22Rv1 (cell line): Measurements from ENCODE around the gene C1orf21.

Experiments
- ZFX ChIP-seq: fragments of 450-650 bp; IDR thresholded peaks from 2 replicates; pipeline ENCODE4 v1.6.1; 2017; ENCODE audit warnings: antibody characterized with exemption, borderline replicate concordance
- TF ChIP-seq, protein P1 (sequence below): fragments of 450-650 bp; IDR thresholded peaks from 2 replicates; pipeline ENCODE4 v1.5.1; 2017; ENCODE audit warnings: mild to moderate bottlenecking

DNA sequence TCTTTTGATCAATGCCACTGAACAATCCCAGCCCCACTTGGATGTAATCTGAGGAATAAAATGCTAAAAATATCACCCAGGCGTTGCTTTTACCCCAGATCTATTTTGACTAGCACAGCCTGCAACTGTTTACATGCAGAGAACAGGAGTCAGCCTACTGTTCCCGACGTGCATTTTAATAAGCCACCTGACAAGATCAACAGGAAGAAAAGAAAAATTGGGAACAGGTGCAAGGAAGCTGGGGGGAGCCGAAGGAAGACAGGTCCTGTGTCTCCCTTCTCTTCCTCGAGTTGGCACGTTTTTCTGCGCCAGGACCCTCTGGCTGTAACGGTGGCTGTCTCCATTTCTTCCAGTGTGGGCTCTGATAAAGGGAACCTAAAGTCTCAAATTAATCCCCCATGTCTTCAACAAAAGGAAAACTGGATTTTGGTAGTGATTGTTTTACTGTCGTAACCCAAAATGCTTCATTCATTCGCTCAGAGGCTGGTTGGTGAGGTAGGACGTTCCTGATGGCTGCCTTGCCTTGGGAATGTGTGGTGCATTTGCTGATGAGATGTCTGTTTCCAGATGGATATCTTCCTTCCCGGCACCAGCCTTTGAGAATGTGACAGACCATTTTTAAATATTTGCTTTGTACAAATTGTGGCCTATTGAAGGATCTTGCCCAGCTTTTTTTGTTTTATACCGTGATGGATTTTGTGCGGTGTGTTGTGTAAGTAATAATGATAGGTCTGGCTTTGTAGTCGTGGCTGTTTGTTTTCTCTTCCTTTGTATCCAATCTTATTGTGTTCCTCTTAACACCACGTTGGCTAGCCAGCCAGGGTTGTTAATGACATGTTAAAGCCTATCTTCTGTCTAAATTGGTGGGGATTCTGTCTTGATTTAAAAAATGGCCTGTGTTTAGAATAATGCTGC is 117.5 kb downstream of the C1orf21 start:
- TF ChIP-seq, protein P1, sequence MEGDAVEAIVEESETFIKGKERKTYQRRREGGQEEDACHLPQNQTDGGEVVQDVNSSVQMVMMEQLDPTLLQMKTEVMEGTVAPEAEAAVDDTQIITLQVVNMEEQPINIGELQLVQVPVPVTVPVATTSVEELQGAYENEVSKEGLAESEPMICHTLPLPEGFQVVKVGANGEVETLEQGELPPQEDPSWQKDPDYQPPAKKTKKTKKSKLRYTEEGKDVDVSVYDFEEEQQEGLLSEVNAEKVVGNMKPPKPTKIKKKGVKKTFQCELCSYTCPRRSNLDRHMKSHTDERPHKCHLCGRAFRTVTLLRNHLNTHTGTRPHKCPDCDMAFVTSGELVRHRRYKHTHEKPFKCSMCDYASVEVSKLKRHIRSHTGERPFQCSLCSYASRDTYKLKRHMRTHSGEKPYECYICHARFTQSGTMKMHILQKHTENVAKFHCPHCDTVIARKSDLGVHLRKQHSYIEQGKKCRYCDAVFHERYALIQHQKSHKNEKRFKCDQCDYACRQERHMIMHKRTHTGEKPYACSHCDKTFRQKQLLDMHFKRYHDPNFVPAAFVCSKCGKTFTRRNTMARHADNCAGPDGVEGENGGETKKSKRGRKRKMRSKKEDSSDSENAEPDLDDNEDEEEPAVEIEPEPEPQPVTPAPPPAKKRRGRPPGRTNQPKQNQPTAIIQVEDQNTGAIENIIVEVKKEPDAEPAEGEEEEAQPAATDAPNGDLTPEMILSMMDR: no peak
- no peak for TF ChIP-seq ZFX
